Measurements from ENCODE around the gene CRHR1.
A peak's percentile ranks its signal among the peaks of the same experiment; 100 is the strongest.
"Not testable (repeated sequence)": the region's sequence is repeated elsewhere in the genome, so short reads cannot be mapped to it uniquely, and the experiment has no call there.

Gene CRHR1

GRCh38 chr17:45857977-45858708 lies 74.0 kb downstream of the CRHR1 start:
- Histone ChIP-seq H3K4me3 (ENCODE audit: control insufficient read depth in 1 of 7, extremely low read depth in 1 of 7, insufficient read depth in 4 of 7, low read depth in 2 of 7, low read length in 6 of 7) (no peak overlapping the region), H3K27me3 (replicated peaks in 2 of 5; ENCODE audit: control insufficient read depth in 4 of 5, insufficient read depth in 5 of 5, low read length in 4 of 5) (peaks cover 0 to 23% (median 2%) of the 10 kb centered on the region in 5 experiments), H3K27ac (ENCODE audit: insufficient read depth in 1 of 2, low read depth in 1 of 2, low read length in 2 of 2, poor library complexity in 1 of 2, severe bottlenecking in 2 of 2) (no peak overlapping the region), H3K9me3 (ENCODE audit: control extremely low read depth in 1 of 5, control insufficient read depth in 4 of 5, insufficient read depth in 2 of 5, low read depth in 1 of 5, low read length in 4 of 5) (no peaks in the 10 kb centered on the region), H3K36me3 (ENCODE audit: control insufficient read depth in 4 of 4, insufficient read depth in 4 of 4, low read length in 3 of 4) (no peaks in the 10 kb centered on the region), H3K4me1 (ENCODE audit: control extremely low read depth in 1 of 4, control insufficient read depth in 4 of 4, insufficient read depth in 4 of 4, low read length in 3 of 4) (no peaks in the 10 kb centered on the region)
- CTCF ChIA-PET, result interaction anchor here (1.5 kb wide), 1 partner anchor 75 kb away, joined by 4 read pairs; no protein-coding TSS in a partner anchor
- peak; percentile 15 to 54 (median 50) for DNase-seq
- 45% methylated on average over 10 of the region's 10 CpGs for WGBS (ENCODE audit: insufficient coverage)
- POLR2A ChIA-PET, result no interaction called here

DNA sequence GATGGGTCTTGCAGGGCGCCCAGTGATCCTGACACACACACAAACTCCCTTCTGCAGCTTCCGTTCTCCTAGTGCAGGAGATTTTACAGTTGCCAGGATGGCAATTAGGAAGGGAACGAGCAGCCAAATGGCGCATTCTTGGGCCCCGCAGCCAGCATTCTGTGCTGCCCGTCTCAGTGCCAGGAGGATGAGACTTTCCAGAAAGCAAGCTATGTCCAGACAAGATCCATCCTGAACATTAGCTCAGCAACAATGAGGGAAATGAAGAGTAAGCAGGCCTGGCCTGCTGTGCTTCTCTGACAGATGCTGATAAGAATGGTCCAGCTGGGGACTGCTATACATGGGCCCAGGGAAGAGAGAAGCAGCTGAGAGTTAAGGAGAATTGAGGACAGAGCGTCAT lies 77.0 kb downstream of the CRHR1 start:
- no peaks in the 10 kb centered on the region for H3K4me1 ChIP-seq (ENCODE audit: control extremely low read depth in 1 of 4, control insufficient read depth in 4 of 4, insufficient read depth in 4 of 4, low read length in 3 of 4)
- ChIA-PET POLR2A (no interaction called here), CTCF (no interaction called here)
- no peak overlapping the region for H3K4me3 ChIP-seq (ENCODE audit: control insufficient read depth in 1 of 7, extremely low read depth in 1 of 7, insufficient read depth in 4 of 7, low read depth in 2 of 7, low read length in 6 of 7)
- peaks cover 3 to 33% (median 8%) of the 10 kb centered on the region in 5 experiments for H3K27me3 ChIP-seq (replicated peaks in 2 of 5; ENCODE audit: control insufficient read depth in 4 of 5, insufficient read depth in 5 of 5, low read length in 4 of 5)
- H3K27ac ChIP-seq (ENCODE audit: insufficient read depth in 1 of 2, low read depth in 1 of 2, low read length in 2 of 2, poor library complexity in 1 of 2, severe bottlenecking in 2 of 2), result no peak overlapping the region
- H3K9me3 ChIP-seq (ENCODE audit: control extremely low read depth in 1 of 5, control insufficient read depth in 4 of 5, insufficient read depth in 2 of 5, low read depth in 1 of 5, low read length in 4 of 5), result no peaks in the 10 kb centered on the region
- H3K36me3 ChIP-seq (ENCODE audit: control insufficient read depth in 4 of 4, insufficient read depth in 4 of 4, low read length in 3 of 4), result no peaks in the 10 kb centered on the region
- no peak for DNase-seq
- WGBS (ENCODE audit: insufficient coverage), result 97% methylated on average over 7 of the region's 7 CpGs

DNA sequence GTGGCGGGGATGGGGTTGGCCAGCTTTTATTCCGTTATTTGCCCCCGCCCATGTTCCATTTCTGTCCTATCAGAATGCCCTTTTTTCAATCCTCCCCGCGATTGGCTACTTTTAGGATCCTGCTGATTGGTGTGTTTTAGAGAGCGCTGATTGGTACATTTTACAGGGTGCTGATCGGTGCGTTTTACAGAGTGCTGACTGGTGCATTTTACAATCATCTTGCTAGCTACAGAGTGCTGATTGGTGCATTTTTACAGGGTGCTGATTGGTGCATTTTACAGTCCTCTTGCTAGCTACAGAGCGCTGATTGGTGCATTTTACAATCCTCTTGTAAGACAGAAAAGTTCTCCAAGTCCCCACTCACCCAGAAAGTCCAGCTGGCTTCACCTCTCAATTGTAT lies 78.0 kb downstream of the CRHR1 start:
- H3K36me3 ChIP-seq (ENCODE audit: control insufficient read depth in 4 of 4, insufficient read depth in 4 of 4, low read length in 3 of 4); CTCF ChIA-PET; H3K9me3 ChIP-seq (ENCODE audit: control extremely low read depth in 1 of 5, control insufficient read depth in 4 of 5, insufficient read depth in 2 of 5, low read depth in 1 of 5, low read length in 4 of 5); H3K27ac ChIP-seq (ENCODE audit: insufficient read depth in 1 of 2, low read depth in 1 of 2, low read length in 2 of 2, poor library complexity in 1 of 2, severe bottlenecking in 2 of 2); POLR2A ChIA-PET; H3K4me1 ChIP-seq (ENCODE audit: control extremely low read depth in 1 of 4, control insufficient read depth in 4 of 4, insufficient read depth in 4 of 4, low read length in 3 of 4); H3K4me3 ChIP-seq (ENCODE audit: control insufficient read depth in 1 of 7, extremely low read depth in 1 of 7, insufficient read depth in 4 of 7, low read depth in 2 of 7, low read length in 6 of 7); DNase-seq: not testable (repeated sequence)
- H3K27me3 ChIP-seq (replicated peaks in 2 of 5; ENCODE audit: control insufficient read depth in 4 of 5, insufficient read depth in 5 of 5, low read length in 4 of 5), result peaks cover 3 to 33% (median 9%) of the 10 kb centered on the region in 5 experiments
- WGBS (ENCODE audit: insufficient coverage), result 88% methylated on average over 5 of the region's 9 CpGs

DNA sequence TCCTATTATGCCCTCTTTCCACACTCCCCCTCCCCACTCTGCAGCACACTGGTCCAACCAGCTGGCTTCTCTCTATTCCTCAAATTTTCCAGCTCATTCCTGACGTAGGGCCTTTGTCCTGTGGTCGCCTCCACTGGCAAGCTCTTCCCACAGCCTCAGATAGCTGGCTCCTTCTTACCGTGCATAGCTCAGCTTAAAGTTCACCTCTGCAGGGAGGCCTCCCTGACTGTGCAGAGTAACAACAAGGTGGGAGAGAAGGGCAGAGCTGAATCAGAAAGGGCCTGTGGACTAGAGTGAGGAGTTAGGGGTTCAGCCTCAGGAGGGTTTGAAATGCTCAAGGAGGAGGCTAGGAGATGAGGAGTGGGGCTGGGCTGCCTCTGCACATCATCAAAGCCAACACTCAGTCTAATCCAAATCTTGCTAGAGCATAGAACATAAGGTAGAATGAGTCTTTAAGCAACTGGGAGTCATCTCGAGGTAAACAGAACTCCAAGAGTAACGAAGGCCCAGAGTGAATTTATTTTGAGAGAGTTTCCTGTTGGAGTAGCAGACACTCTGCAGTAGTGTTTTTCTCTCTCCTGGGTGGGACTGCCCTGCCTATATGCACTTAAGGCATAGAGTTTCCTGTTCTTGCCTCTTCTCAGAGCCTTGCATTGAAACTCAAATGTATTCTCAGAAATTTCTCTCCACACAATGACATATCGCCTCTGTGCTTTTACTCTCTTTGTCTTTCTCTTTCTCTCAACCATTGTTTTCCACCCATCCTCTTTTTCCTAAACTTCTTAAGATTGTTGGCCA lies 79.9 kb downstream of the CRHR1 start:
- no peaks in the 10 kb centered on the region for H3K4me1 ChIP-seq (ENCODE audit: control extremely low read depth in 1 of 4, control insufficient read depth in 4 of 4, insufficient read depth in 4 of 4, low read length in 3 of 4)
- ChIA-PET CTCF (interaction anchor here (2.1 kb wide), 1 partner anchor 12 kb away, joined by 9 read pairs; no protein-coding TSS in a partner anchor), POLR2A (no interaction called here)
- peaks cover 3 to 26% (median 9%) of the 10 kb centered on the region in 5 experiments for H3K27me3 ChIP-seq (replicated peaks in 2 of 5; ENCODE audit: control insufficient read depth in 4 of 5, insufficient read depth in 5 of 5, low read length in 4 of 5)
- H3K4me3 ChIP-seq (ENCODE audit: control insufficient read depth in 1 of 7, extremely low read depth in 1 of 7, insufficient read depth in 4 of 7, low read depth in 2 of 7, low read length in 6 of 7), result no peak overlapping the region
- 72% methylated on average over 4 of the region's 6 CpGs for WGBS (ENCODE audit: insufficient coverage)
- H3K9me3 ChIP-seq (ENCODE audit: control extremely low read depth in 1 of 5, control insufficient read depth in 4 of 5, insufficient read depth in 2 of 5, low read depth in 1 of 5, low read length in 4 of 5), result no peaks in the 10 kb centered on the region
- no peak for DNase-seq
- no peak overlapping the region for H3K27ac ChIP-seq (ENCODE audit: insufficient read depth in 1 of 2, low read depth in 1 of 2, low read length in 2 of 2, poor library complexity in 1 of 2, severe bottlenecking in 2 of 2)
- no peaks in the 10 kb centered on the region for H3K36me3 ChIP-seq (ENCODE audit: control insufficient read depth in 4 of 4, insufficient read depth in 4 of 4, low read length in 3 of 4)

DNA sequence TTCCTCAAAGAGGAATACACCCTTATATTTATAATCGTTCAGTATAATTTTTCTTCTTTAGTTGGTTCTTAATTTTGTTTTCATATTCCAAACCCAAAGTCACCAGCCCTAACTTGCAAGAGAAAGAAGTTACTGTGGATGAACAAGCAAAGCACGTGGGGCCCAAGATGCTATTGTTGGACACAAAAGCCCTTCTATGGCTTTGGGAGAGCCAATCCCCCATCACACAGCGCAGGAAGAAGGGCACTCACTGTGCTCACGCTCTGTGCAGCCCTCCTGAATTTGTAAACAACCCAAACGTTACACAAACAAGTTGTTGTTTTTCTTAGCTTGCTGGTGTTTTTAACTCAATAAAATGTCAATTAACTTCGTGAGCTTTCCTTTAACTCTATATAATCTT lies 83.1 kb downstream of the CRHR1 start:
- Histone ChIP-seq H3K4me1 (ENCODE audit: control extremely low read depth in 1 of 4, control insufficient read depth in 4 of 4, insufficient read depth in 4 of 4, low read length in 3 of 4) (no peaks in the 10 kb centered on the region), H3K4me3 (ENCODE audit: control insufficient read depth in 1 of 7, extremely low read depth in 1 of 7, insufficient read depth in 4 of 7, low read depth in 2 of 7, low read length in 6 of 7) (no peak overlapping the region), H3K9me3 (ENCODE audit: control extremely low read depth in 1 of 5, control insufficient read depth in 4 of 5, insufficient read depth in 2 of 5, low read depth in 1 of 5, low read length in 4 of 5) (no peaks in the 10 kb centered on the region), H3K27me3 (replicated peaks in 2 of 5; ENCODE audit: control insufficient read depth in 4 of 5, insufficient read depth in 5 of 5, low read length in 4 of 5) (peaks cover 3 to 16% (median 9%) of the 10 kb centered on the region in 5 experiments), H3K36me3 (ENCODE audit: control insufficient read depth in 4 of 4, insufficient read depth in 4 of 4, low read length in 3 of 4) (no peaks in the 10 kb centered on the region), H3K27ac (ENCODE audit: insufficient read depth in 1 of 2, low read depth in 1 of 2, low read length in 2 of 2, poor library complexity in 1 of 2, severe bottlenecking in 2 of 2) (no peak overlapping the region)
- ChIA-PET CTCF (no interaction called here), POLR2A (no interaction called here)
- 98% methylated on average over 5 of the region's 6 CpGs for WGBS (ENCODE audit: insufficient coverage)
- DNase-seq, result no peak

GRCh38 chr17:45867702-45868101 lies 83.6 kb downstream of the CRHR1 start:
- POLR2A ChIA-PET, result no interaction called here
- Histone ChIP-seq H3K36me3 (ENCODE audit: control insufficient read depth in 4 of 4, insufficient read depth in 4 of 4, low read length in 3 of 4) (no peaks in the 10 kb centered on the region), H3K27ac (ENCODE audit: insufficient read depth in 1 of 2, low read depth in 1 of 2, low read length in 2 of 2, poor library complexity in 1 of 2, severe bottlenecking in 2 of 2) (no peak overlapping the region), H3K9me3 (ENCODE audit: control extremely low read depth in 1 of 5, control insufficient read depth in 4 of 5, insufficient read depth in 2 of 5, low read depth in 1 of 5, low read length in 4 of 5) (no peaks in the 10 kb centered on the region), H3K4me1 (ENCODE audit: control extremely low read depth in 1 of 4, control insufficient read depth in 4 of 4, insufficient read depth in 4 of 4, low read length in 3 of 4) (no peaks in the 10 kb centered on the region), H3K4me3 (ENCODE audit: control insufficient read depth in 1 of 7, extremely low read depth in 1 of 7, insufficient read depth in 4 of 7, low read depth in 2 of 7, low read length in 6 of 7) (no peak overlapping the region), H3K27me3 (replicated peaks in 2 of 5; ENCODE audit: control insufficient read depth in 4 of 5, insufficient read depth in 5 of 5, low read length in 4 of 5) (peaks cover 3 to 14% (median 8%) of the 10 kb centered on the region in 5 experiments)
- CTCF ChIA-PET, result no interaction called here
- no peak for DNase-seq
- 79% methylated on average over 7 of the region's 8 CpGs for WGBS (ENCODE audit: insufficient coverage)

- Histone ChIP-seq H3K4me3 (ENCODE audit: control insufficient read depth in 1 of 7, extremely low read depth in 1 of 7, insufficient read depth in 4 of 7, low read depth in 2 of 7, low read length in 6 of 7) (no peak overlapping the region), H3K9me3 (ENCODE audit: control extremely low read depth in 1 of 5, control insufficient read depth in 4 of 5, insufficient read depth in 2 of 5, low read depth in 1 of 5, low read length in 4 of 5) (no peaks in the 10 kb centered on the region), H3K36me3 (ENCODE audit: control insufficient read depth in 4 of 4, insufficient read depth in 4 of 4, low read length in 3 of 4) (no peaks in the 10 kb centered on the region), H3K27ac (ENCODE audit: insufficient read depth in 1 of 2, low read depth in 1 of 2, low read length in 2 of 2, poor library complexity in 1 of 2, severe bottlenecking in 2 of 2) (no peak overlapping the region), H3K27me3 (replicated peaks in 2 of 5; ENCODE audit: control insufficient read depth in 4 of 5, insufficient read depth in 5 of 5, low read length in 4 of 5) (peaks cover 3 to 10% (median 8%) of the 10 kb centered on the region in 5 experiments), H3K4me1 (ENCODE audit: control extremely low read depth in 1 of 4, control insufficient read depth in 4 of 4, insufficient read depth in 4 of 4, low read length in 3 of 4) (peaks cover 0 to 2% (median 1%) of the 10 kb centered on the region in 4 experiments)
- DNase-seq, result no peak
- WGBS (ENCODE audit: insufficient coverage), result 48% methylated on average over 3 of the region's 5 CpGs
- CTCF ChIA-PET, result no interaction called here
- POLR2A ChIA-PET, result no interaction called here
Measured at GRCh38 chr17:45868276-45868675, 84.2 kb downstream of the CRHR1 start.

All from common myeloid progenitor, CD34-positive (primary cell).